HEK293T (cell line): Measurements from ENCODE around the gene GPR65.

Experiments
- ARNT ChIP-seq: fragments of 450-650 bp; IDR thresholded peaks from 2 replicates; pipeline ENCODE4 v1.6.1; 2017; ENCODE audit warnings: mild to moderate bottlenecking
- FOXA1 ChIP-seq: fragments of 450-650 bp; IDR thresholded peaks from 2 replicates; pipeline ENCODE4 v1.6.1; 2016; ENCODE audit warnings: mild to moderate bottlenecking
- LEF1 ChIP-seq: fragments of 450-650 bp; IDR thresholded peaks from 2 replicates; pipeline ENCODE4 v1.6.1; 2017; ENCODE audit warnings: mild to moderate bottlenecking, borderline replicate concordance
- SP1 ChIP-seq: fragments of 450-650 bp; IDR thresholded peaks from 2 replicates; pipeline ENCODE4 v1.6.1; 2017
- SUZ12 ChIP-seq: fragments of 450-650 bp; IDR thresholded peaks from 2 replicates; pipeline ENCODE4 v1.6.1; 2016; ENCODE audit warnings: mild to moderate bottlenecking

- TF ChIP-seq ARNT = no peak
- no peak for TF ChIP-seq SUZ12
- no peak for TF ChIP-seq SP1
- no peak for TF ChIP-seq LEF1
- TF ChIP-seq FOXA1 = no peak
These were observed 58.9 kb downstream of the GPR65 start for GRCh38 chr14:88063811-88064210.
